Activated naive CD4-positive, alpha-beta T cell treated with anti-CD3 and anti-CD28 coated beads, Interleukin-2, amount 10 ng/mL, durations not matched to agents 5 hours and 36 hours (primary cell): ENCODE results near the gene STARD5. TPM values are rescaled to one million over a fixed set of nuclear protein-coding genes. Genes with fewer than 3 reads are reported as not detected.

Source experiments
- total RNA-seq, 2 experiments: library from RNA; stranded (reverse); gene quantifications; one replicate each; pipeline ENCODE4 v1.2.3, GENCODE V29; 2021

STARD5 gene
- total RNA-seq, result 1 to 10 TPM; 6.6 to 7.9 TPM

GRCh38 chr15:81323944-81324881 lies at the start of gene STARD5:
STARD5 (minus strand) TSS chr15:81324141; CDS start chr15:81324099, 42 bp downstream.

Other genes with a start within 250 kb of the STARD5 start
- not detected for gene CFAP161, start 189.9 kb downstream of the STARD5 start, total RNA-seq
- gene IL16, start 127.3 kb downstream of the STARD5 start, total RNA-seq, result 100 to 1,000 TPM; 318 to 319 TPM
- not detected for gene TMC3, start 50.1 kb upstream of the STARD5 start, total RNA-seq